ENCODE results near the gene PPP1CC.

GRCh38 chr12:110688446-110689280, 54.0 kb downstream of the PPP1CC start, which contains the start of gene HVCN1:
- TF ChIP-seq, protein P1, sequence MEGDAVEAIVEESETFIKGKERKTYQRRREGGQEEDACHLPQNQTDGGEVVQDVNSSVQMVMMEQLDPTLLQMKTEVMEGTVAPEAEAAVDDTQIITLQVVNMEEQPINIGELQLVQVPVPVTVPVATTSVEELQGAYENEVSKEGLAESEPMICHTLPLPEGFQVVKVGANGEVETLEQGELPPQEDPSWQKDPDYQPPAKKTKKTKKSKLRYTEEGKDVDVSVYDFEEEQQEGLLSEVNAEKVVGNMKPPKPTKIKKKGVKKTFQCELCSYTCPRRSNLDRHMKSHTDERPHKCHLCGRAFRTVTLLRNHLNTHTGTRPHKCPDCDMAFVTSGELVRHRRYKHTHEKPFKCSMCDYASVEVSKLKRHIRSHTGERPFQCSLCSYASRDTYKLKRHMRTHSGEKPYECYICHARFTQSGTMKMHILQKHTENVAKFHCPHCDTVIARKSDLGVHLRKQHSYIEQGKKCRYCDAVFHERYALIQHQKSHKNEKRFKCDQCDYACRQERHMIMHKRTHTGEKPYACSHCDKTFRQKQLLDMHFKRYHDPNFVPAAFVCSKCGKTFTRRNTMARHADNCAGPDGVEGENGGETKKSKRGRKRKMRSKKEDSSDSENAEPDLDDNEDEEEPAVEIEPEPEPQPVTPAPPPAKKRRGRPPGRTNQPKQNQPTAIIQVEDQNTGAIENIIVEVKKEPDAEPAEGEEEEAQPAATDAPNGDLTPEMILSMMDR (IDR thresholded peaks at IDR 0.05), result no peak
- TF ChIP-seq RFX5 (IDR thresholded peaks at IDR 0.05; ENCODE audit: low read length) (no peak), JUND (IDR thresholded peaks at IDR 0.05) (no peak), TCF12 (IDR thresholded peaks at IDR 0.05) (no peak), POLR2AphosphoS5 (IDR thresholded peaks at IDR 0.05; ENCODE audit: low read depth, low read length) (no peak), EP300 (IDR thresholded peaks at IDR 0.05; ENCODE audit: borderline replicate concordance in 1 of 2, low read depth in 1 of 2, low read length in 1 of 2) (no peak), FOXM1 (IDR thresholded peaks at IDR 0.05; ENCODE audit: low read depth) (no peak), TAF1 (IDR thresholded peaks at IDR 0.05; ENCODE audit: borderline replicate concordance, low read depth, low read length) (no peak)
- TF ChIP-seq, protein P2, sequence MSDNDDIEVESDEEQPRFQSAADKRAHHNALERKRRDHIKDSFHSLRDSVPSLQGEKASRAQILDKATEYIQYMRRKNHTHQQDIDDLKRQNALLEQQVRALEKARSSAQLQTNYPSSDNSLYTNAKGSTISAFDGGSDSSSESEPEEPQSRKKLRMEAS (IDR thresholded peaks at IDR 0.05; ENCODE audit: low read depth), result no peak
- TF ChIP-seq, protein P3, sequence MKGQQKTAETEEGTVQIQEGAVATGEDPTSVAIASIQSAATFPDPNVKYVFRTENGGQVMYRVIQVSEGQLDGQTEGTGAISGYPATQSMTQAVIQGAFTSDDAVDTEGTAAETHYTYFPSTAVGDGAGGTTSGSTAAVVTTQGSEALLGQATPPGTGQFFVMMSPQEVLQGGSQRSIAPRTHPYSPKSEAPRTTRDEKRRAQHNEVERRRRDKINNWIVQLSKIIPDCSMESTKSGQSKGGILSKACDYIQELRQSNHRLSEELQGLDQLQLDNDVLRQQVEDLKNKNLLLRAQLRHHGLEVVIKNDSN (IDR thresholded peaks at IDR 0.05; ENCODE audit: borderline replicate concordance, low read depth), result no peak

All from SK-N-SH (cell line).